H1 (cell line): ENCODE data around the gene JMJD1C. TPM values are rescaled to one million over a fixed set of nuclear protein-coding genes. Genes with fewer than 3 reads are reported as not detected.

Experiments used
- CTCF ChIA-PET: fragments of 300-600 bp; sonication (Branson Sonifier 250); formaldehyde crosslinking; loops from one replicate; lab custom pipeline; 2021; ENCODE audit not compliant: partially characterized antibody; lab: Charles Lee
- POLR2A ChIA-PET: fragments of 300-600 bp; sonication (Branson Sonifier 250); formaldehyde crosslinking; loops from one replicate; lab custom pipeline; 2021; ENCODE audit warnings: inconsistent platforms; ENCODE audit not compliant: partially characterized antibody; lab: Charles Lee
- DNase-seq, 2 experiments: peaks; one replicate each; pipeline versions ENCODE4 v3.0.0 to v3.0.0-alpha.2; 2010 to 2022; ENCODE audit warnings: low spot score in 2 of 2, low read depth in 1 of 2, mixed read lengths in 1 of 2
- FAIRE-seq: peaks from 2 replicates; lab custom pipeline; 2011; peaks lifted over from hg19 to GRCh38; lab: Jason Lieb, UNC
- H2AFZ ChIP-seq: 2 replicates; pipeline ENCODE4 v1.8.1; 2012; ENCODE audit warnings: low read length, inconsistent platforms
- H2AK5ac ChIP-seq: 2 replicates; pipeline ENCODE4 v1.6.1; 2013; ENCODE audit warnings: low read depth, low read length
- H2BK120ac ChIP-seq: replicated peaks from 2 replicates; pipeline ENCODE3; 2013; ENCODE audit warnings: low read depth, low read length, inconsistent platforms
- H2BK12ac ChIP-seq: 2 replicates; pipeline ENCODE4 v1.6.1; 2013; ENCODE audit warnings: low read depth, low read length
- H2BK15ac ChIP-seq: 2 replicates; pipeline ENCODE4 v1.6.1; 2013; ENCODE audit warnings: low read length
- H2BK20ac ChIP-seq: 2 replicates; pipeline ENCODE4 v1.6.1; 2013; ENCODE audit warnings: low read length
- H2BK5ac ChIP-seq: 2 replicates; pipeline ENCODE4 v1.6.1; 2013; ENCODE audit warnings: low read depth, low read length
- H3K14ac ChIP-seq: 2 replicates; pipeline ENCODE4 v1.6.1; 2013; ENCODE audit warnings: inconsistent platforms; ENCODE audit not compliant: insufficient read length
- H3K18ac ChIP-seq: 2 replicates; pipeline ENCODE4 v1.6.1; 2013; ENCODE audit warnings: low read length; ENCODE audit errors: extremely low read depth
- H3K23ac ChIP-seq: 2 replicates; pipeline ENCODE4 v1.6.1; 2013; ENCODE audit warnings: inconsistent platforms; ENCODE audit not compliant: insufficient read length
- H3K23me2 ChIP-seq: 2 replicates; pipeline ENCODE4 v1.6.1; 2013; ENCODE audit warnings: low read depth, low read length
- H3K27ac ChIP-seq: 2 replicates; pipeline ENCODE4 v1.6.1; 2011; ENCODE audit warnings: low read depth, low read length, inconsistent platforms
- H3K27me3 ChIP-seq, 4 experiments: replicated peaks in 1 of 4; 1 replicate in 1 of 4; 2 replicates in 3 of 4; pipeline versions ENCODE4 v1.6.1 to v1.8.1; 2011 to 2013; ENCODE audit warnings: low read length in 3 of 4, mild to moderate bottlenecking in 3 of 4, inconsistent platforms in 2 of 4, mixed read lengths in 2 of 4, moderate library complexity in 1 of 4; ENCODE audit not compliant: control insufficient read depth in 3 of 4, insufficient read depth in 3 of 4; ENCODE audit errors: extremely low read depth in 1 of 4
- H3K36me3 ChIP-seq, 4 experiments: 2 replicates each; pipeline versions ENCODE4 v1.6.1 to v1.8.1; 2011 to 2013; ENCODE audit warnings: mild to moderate bottlenecking in 4 of 4, low read length in 3 of 4, moderate library complexity in 2 of 4, control low read depth in 1 of 4, inconsistent platforms in 1 of 4; ENCODE audit not compliant: insufficient read depth in 4 of 4, control insufficient read depth in 2 of 4
- H3K4ac ChIP-seq: replicated peaks from 2 replicates; pipeline ENCODE3; 2013; ENCODE audit warnings: low read length, low read depth, mixed read lengths, inconsistent platforms; ENCODE audit not compliant: insufficient read length
- H3K4me1 ChIP-seq, 4 experiments: replicated peaks in 1 of 4; 1 replicate in 1 of 4; 2 replicates in 3 of 4; pipeline versions ENCODE4 v1.6.1 to v1.8.1; 2011 to 2013; ENCODE audit warnings: low read length in 3 of 4, inconsistent platforms in 2 of 4, mixed read lengths in 1 of 4; ENCODE audit not compliant: insufficient read depth in 4 of 4, control insufficient read depth in 3 of 4
- H3K4me2 ChIP-seq, 2 experiments: 2 replicates each; pipeline versions ENCODE4 v1.6.1 to v1.8.1; 2011 to 2013; ENCODE audit warnings: low read depth in 2 of 2, low read length in 2 of 2, control low read depth in 1 of 2, inconsistent platforms in 1 of 2, mild to moderate bottlenecking in 1 of 2; ENCODE audit not compliant: insufficient read depth in 1 of 2
- H3K4me3 ChIP-seq, 4 experiments: fragments of 200-600, 300-600 bp in 1 of 4; sonication (generic), shearing (Covaris generic), sonication (Bioruptor Twin) in 1 of 4; 2 replicates each; pipeline versions ENCODE4 v1.5.1 to v1.8.1; 2011 to 2016; ENCODE audit warnings: low read length in 4 of 4, low read depth in 3 of 4, control low read depth in 2 of 4, inconsistent platforms in 2 of 4, mild to moderate bottlenecking in 2 of 4, mixed read lengths in 1 of 4, moderate library complexity in 1 of 4; ENCODE audit not compliant: insufficient read depth in 2 of 4; ENCODE audit errors: extremely low read depth in 1 of 4
- H3K56ac ChIP-seq: replicated peaks from 2 replicates; pipeline ENCODE3; 2013; ENCODE audit warnings: low read depth, mild to moderate bottlenecking, mixed read lengths, low read length, inconsistent platforms; ENCODE audit not compliant: insufficient read length
- H3K79me1 ChIP-seq: 2 replicates; pipeline ENCODE4 v1.6.1; 2013; ENCODE audit warnings: low read depth, low read length, control low read depth
- H3K79me2 ChIP-seq, 2 experiments: 2 replicates each; pipeline versions ENCODE4 v1.6.1 to v1.8.1; 2012 to 2013; ENCODE audit warnings: low read length in 2 of 2, mild to moderate bottlenecking in 2 of 2, inconsistent platforms in 1 of 2; ENCODE audit not compliant: insufficient read depth in 2 of 2, control insufficient read depth in 1 of 2
- H3K9ac ChIP-seq, 4 experiments: replicated peaks in 1 of 4; 1 replicate in 1 of 4; 2 replicates in 3 of 4; pipeline versions ENCODE4 v1.6.1 to v1.8.1; 2011 to 2013; ENCODE audit warnings: low read depth in 3 of 4, low read length in 3 of 4, control low read depth in 2 of 4, mild to moderate bottlenecking in 2 of 4, moderate library complexity in 2 of 4, inconsistent platforms in 1 of 4; ENCODE audit errors: extremely low read depth in 1 of 4
- H3K9me3 ChIP-seq, 2 experiments: 2 replicates each; pipeline versions ENCODE4 v1.6.1 to v1.8.1; 2012 to 2013; ENCODE audit warnings: mild to moderate bottlenecking in 2 of 2, moderate library complexity in 2 of 2, control low read depth in 1 of 2, inconsistent platforms in 1 of 2, low read depth in 1 of 2, low read length in 1 of 2, mixed read lengths in 1 of 2; ENCODE audit not compliant: insufficient read depth in 2 of 2
- H4K20me1 ChIP-seq, 2 experiments: replicated peaks in 1 of 2; 2 replicates each; pipeline versions ENCODE3 to v1.8.1; 2011 to 2013; ENCODE audit warnings: inconsistent platforms in 2 of 2, low read length in 2 of 2, mild to moderate bottlenecking in 1 of 2; ENCODE audit not compliant: insufficient read depth in 2 of 2, control insufficient read depth in 1 of 2
- H4K5ac ChIP-seq: 2 replicates; pipeline ENCODE4 v1.6.1; 2013; ENCODE audit warnings: low read length, low read depth, mixed read lengths, inconsistent platforms; ENCODE audit not compliant: insufficient read length
- H4K8ac ChIP-seq: 2 replicates; pipeline ENCODE4 v1.8.0; 2013; ENCODE audit warnings: mild to moderate bottlenecking, moderate library complexity, low read length, inconsistent platforms; ENCODE audit not compliant: insufficient read depth; ENCODE audit errors: extremely low read depth
- H4K91ac ChIP-seq: replicated peaks from 2 replicates; pipeline ENCODE3; 2013; ENCODE audit warnings: low read length, mixed read lengths, inconsistent platforms; ENCODE audit not compliant: insufficient read length
- ASH2L ChIP-seq: fragments of 200-600, 300-600 bp; sonication (generic); IDR thresholded peaks from one replicate; pipeline ENCODE4 v1.7.1; 2017; ENCODE audit warnings: low read length
- BCL11A ChIP-seq, 2 experiments: IDR thresholded peaks; one replicate each; pipeline ENCODE4 v1.6.1; 2011; ENCODE audit warnings: low read depth in 2 of 2, low read length in 2 of 2, mild to moderate bottlenecking in 2 of 2
- EP300 ChIP-seq, 2 experiments: IDR thresholded peaks; 1 replicate in 1 of 2; 2 replicates in 1 of 2; pipeline ENCODE4 v1.6.1; 2011 to 2012; ENCODE audit warnings: low read depth in 2 of 2, low read length in 2 of 2, mild to moderate bottlenecking in 2 of 2, borderline replicate concordance in 1 of 2, inconsistent platforms in 1 of 2, moderate library complexity in 1 of 2
- RFX5 ChIP-seq: IDR thresholded peaks from 2 replicates; pipeline ENCODE4 v1.6.1; 2011; ENCODE audit warnings: low read depth, low read length, improper control_type of control experiment, borderline replicate concordance
- RNF2 ChIP-seq: fragments of 200-900, 300-1000 bp; sonication (generic); IDR thresholded peaks from 2 replicates; pipeline ENCODE4 v1.7.1; 2016; ENCODE audit warnings: borderline replicate concordance, low read depth, mild to moderate bottlenecking, antibody characterized with exemption, low read length; ENCODE audit not compliant: poor library complexity, severe bottlenecking; ENCODE audit errors: missing control alignments
- RXRA ChIP-seq: IDR thresholded peaks from 2 replicates; pipeline ENCODE4 v1.6.1; 2011; ENCODE audit warnings: low read depth, mild to moderate bottlenecking, low read length, moderate library complexity; ENCODE audit not compliant: insufficient read depth
- SP1 ChIP-seq: IDR thresholded peaks from 2 replicates; pipeline ENCODE4 v1.6.1; 2011; ENCODE audit warnings: low read depth, low read length
- TAF7 ChIP-seq: optimal IDR thresholded peaks from 2 replicates; pipeline ENCODE3; 2011; ENCODE audit warnings: low read depth, mild to moderate bottlenecking, inconsistent platforms, low read length, moderate library complexity, borderline replicate concordance
- WGBS, 2 experiments: shearing (Covaris generic) in 1 of 2; methylation state at CpG; one replicate each; pipeline versions ENCODE4 v1.1.6 to v1.1.7; 2013 to 2015; ENCODE audit warnings: low lambda C conversion rate in 2 of 2, mixed read lengths in 2 of 2, inconsistent platforms in 1 of 2, low coverage in 1 of 2, missing lambda C conversion rate in 1 of 2; ENCODE audit not compliant: insufficient replicate concordance in 2 of 2, insufficient coverage in 1 of 2, insufficient read length in 1 of 2; ENCODE audit errors: extremely low coverage in 1 of 2, missing lambda C conversion rate in 1 of 2; 5-methylcytosine and 5-hydroxymethylcytosine counted together
- polyA plus RNA-seq, 7 experiments: library from polyadenylated mRNA; depleted of rRNA in 3 of 7; stranded (reverse) in 5 of 7; unstranded in 2 of 7; fragments of >200 nt in 5 of 7; fragments of 200-250 nt in 2 of 7; gene quantifications; 1 replicate in 5 of 7; 2 replicates in 1 of 7; 4 replicates in 1 of 7; pipeline versions ENCODE4 v1.2.1 to v1.2.3, GENCODE V29; 2011 to 2013; ENCODE audit warnings: missing spikeins in 2 of 7, mixed read lengths in 2 of 7
- total RNA-seq: library from RNA; stranded (reverse); fragmentation: NEBNext Ultra II Directional; extraction: Animal tissue kit (Norgen Biotek cat#: 25700); gene quantifications from 2 replicates; pipeline ENCODE4 v1.2.1, GENCODE V29; 2021
- TF ChIP-seq, protein P1 (sequence below): IDR thresholded peaks from 2 replicates; pipeline ENCODE4 v1.6.1; 2012; ENCODE audit warnings: low read length, inconsistent platforms

JMJD1C gene
- total and polyA plus RNA-seq, 2 of the 8 experiments (the other 6 are each of a cell fraction or from before 2014, with no cell fraction given): 54.5 to 210 TPM

DNA sequence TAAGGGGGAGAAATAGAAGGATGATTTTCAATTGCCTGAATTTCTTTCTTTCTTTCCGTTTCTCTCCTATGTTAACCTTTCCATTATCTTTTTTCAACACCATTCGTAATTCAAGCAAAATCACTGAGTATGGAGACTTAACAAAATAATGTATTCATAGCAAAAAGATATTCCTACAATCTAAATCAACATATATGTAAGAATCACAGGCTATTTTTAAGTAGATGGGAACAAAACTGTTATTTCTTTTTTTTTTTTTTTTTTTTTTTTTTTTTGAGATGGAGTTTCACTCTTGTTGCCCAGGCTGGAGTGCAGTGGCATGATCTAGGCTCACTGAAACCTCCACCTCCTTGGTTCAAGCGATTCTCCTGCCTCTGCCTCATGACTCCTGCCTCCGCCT, 27.2 kb upstream of the JMJD1C start:
- peaks cover 0 to 69% of the 10 kb centered on the region in 2 experiments; a peak in 2 of 4 replicates for H3K79me2 ChIP-seq
- no peak overlapping the region for H2BK20ac ChIP-seq
- DNase-seq: no peak
- CTCF ChIA-PET: interaction anchor here (1.1 to 1.3 kb wide), 2 partner anchors 12 to 136 kb away, joined by 4 to 5 read pairs; no protein-coding TSS in a partner anchor
- no peak overlapping the region for H2BK15ac ChIP-seq
- H3K23me2 ChIP-seq: no peaks in the 10 kb centered on the region
- no peak overlapping the region for H3K4ac ChIP-seq
- H3K23ac ChIP-seq: no peak overlapping the region
- peaks cover 0 to 7% (median 0%) of the 10 kb centered on the region in 4 experiments; a peak in 2 of 8 replicates for H3K36me3 ChIP-seq
- POLR2A ChIA-PET: interaction anchor here (1.7 to 2.3 kb wide), 2 partner anchors 11 to 15 kb away, joined by 4 to 5 read pairs; no protein-coding TSS in a partner anchor
- H3K9ac ChIP-seq: no peak overlapping the region
- no peak overlapping the region for H3K27ac ChIP-seq
- H4K91ac ChIP-seq: no peak overlapping the region
- no peak overlapping the region for H3K14ac ChIP-seq
- no peak overlapping the region for H2BK120ac ChIP-seq
- no peaks in the 10 kb centered on the region; the same call in 1 of the 2 replicates for H3K79me1 ChIP-seq
- H3K18ac ChIP-seq: no peak overlapping the region
- peaks cover 0 to 1% of the 10 kb centered on the region in 2 experiments for H4K20me1 ChIP-seq
- no peaks in the 10 kb centered on the region for H3K27me3 ChIP-seq
- 81 to 100% methylated on average over 2 to 4 of the region's 4 CpGs for WGBS, 2 experiments
- no peak overlapping the region for H4K8ac ChIP-seq
- H2AK5ac ChIP-seq: no peak overlapping the region
- no peak overlapping the region for H2AFZ ChIP-seq
- H3K4me3 ChIP-seq: no peak overlapping the region
- no peak overlapping the region for H3K4me2 ChIP-seq
- peaks cover 0 to 5% (median 0%) of the 10 kb centered on the region in 4 experiments; a peak in 1 of 7 replicates for H3K4me1 ChIP-seq
- peaks cover 9 to 10% of the 10 kb centered on the region in 2 experiments; a peak in 3 of 4 replicates for H3K9me3 ChIP-seq
- no peak overlapping the region for H2BK12ac ChIP-seq
- no peak overlapping the region for H2BK5ac ChIP-seq
- FAIRE-seq: no peak
- H4K5ac ChIP-seq: no peak overlapping the region
- H3K56ac ChIP-seq: no peak overlapping the region
- TF ChIP-seq, protein P1, sequence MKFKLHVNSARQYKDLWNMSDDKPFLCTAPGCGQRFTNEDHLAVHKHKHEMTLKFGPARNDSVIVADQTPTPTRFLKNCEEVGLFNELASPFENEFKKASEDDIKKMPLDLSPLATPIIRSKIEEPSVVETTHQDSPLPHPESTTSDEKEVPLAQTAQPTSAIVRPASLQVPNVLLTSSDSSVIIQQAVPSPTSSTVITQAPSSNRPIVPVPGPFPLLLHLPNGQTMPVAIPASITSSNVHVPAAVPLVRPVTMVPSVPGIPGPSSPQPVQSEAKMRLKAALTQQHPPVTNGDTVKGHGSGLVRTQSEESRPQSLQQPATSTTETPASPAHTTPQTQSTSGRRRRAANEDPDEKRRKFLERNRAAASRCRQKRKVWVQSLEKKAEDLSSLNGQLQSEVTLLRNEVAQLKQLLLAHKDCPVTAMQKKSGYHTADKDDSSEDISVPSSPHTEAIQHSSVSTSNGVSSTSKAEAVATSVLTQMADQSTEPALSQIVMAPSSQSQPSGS: no peak
- TF ChIP-seq ASH2L (no peak), TAF7 (no peak), EP300 (IDR thresholded peaks at IDR 0.05; ENCODE audit: borderline replicate concordance in 1 of 2, low read depth in 2 of 2, low read length in 2 of 2) (no peak), RNF2 (no peak), BCL11A (IDR thresholded peaks at IDR 0.05; ENCODE audit: low read depth in 2 of 2, low read length in 2 of 2) (no peak), RXRA (no peak), RFX5 (no peak), SP1 (no peak)
